Panc1 (cell line): ENCODE results near the gene CYGB. TPM values are rescaled to one million over a fixed set of nuclear protein-coding genes. Genes with fewer than 3 reads are reported as not detected.

ENCODE experiments used
- ATAC-seq: fragments of 200-7000 bp; cut with Tn5 transposase; 2 replicates; pipeline ENCODE4 v1.9.1; 2020; ENCODE audit warnings: mild to moderate bottlenecking, moderate library complexity
- BruUV-seq: library from RNA; stranded (reverse); fragments of 400-500 nt; replicated peaks from 2 replicates; lab custom pipeline; 2021; lab: Mats Ljungman, UMichigan
- CTCF ChIA-PET: fragments of 300-600 bp; sonication (Branson Sonifier 250); formaldehyde crosslinking; loops from one replicate; lab custom pipeline; 2022; ENCODE audit warnings: antibody characterized with exemption; lab: Charles Lee
- POLR2A ChIA-PET: fragments of 300-600 bp; sonication (Branson Sonifier 250); formaldehyde crosslinking; loops from one replicate; lab custom pipeline; 2022; ENCODE audit warnings: antibody characterized with exemption; lab: Charles Lee
- DNase-seq: peaks from one replicate; pipeline ENCODE4 v3.0.0-alpha.2; 2010; ENCODE audit warnings: low read depth, low spot score
- H3K27ac ChIP-seq: 2 replicates; pipeline ENCODE4 v1.5.1; 2011; ENCODE audit warnings: mild to moderate bottlenecking, low read length, inconsistent platforms
- H3K27me3 ChIP-seq: fragments of 200-500 bp; sonication (Bioruptor generic); 2 replicates; pipeline ENCODE4 v1.6.0; 2014; ENCODE audit warnings: low read length, inconsistent platforms; ENCODE audit not compliant: control insufficient read depth, insufficient read depth
- H3K36me3 ChIP-seq: fragments of 200-500 bp; sonication (Bioruptor generic); 2 replicates; pipeline ENCODE4 v1.5.1; 2014; ENCODE audit warnings: inconsistent platforms, mild to moderate bottlenecking, low read length, moderate library complexity; ENCODE audit not compliant: control insufficient read depth, insufficient read depth
- H3K4me1 ChIP-seq: 2 replicates; pipeline ENCODE4 v1.5.1; 2011; ENCODE audit warnings: inconsistent platforms, mild to moderate bottlenecking, low read length, moderate library complexity; ENCODE audit not compliant: control insufficient read depth, insufficient read depth
- H3K4me3 ChIP-seq, 2 experiments: 2 replicates each; pipeline ENCODE4 v1.5.1; 2011 to 2012; ENCODE audit warnings: low read depth in 2 of 2, low read length in 2 of 2, mild to moderate bottlenecking in 2 of 2, inconsistent platforms in 1 of 2, moderate library complexity in 1 of 2
- H3K9me3 ChIP-seq: fragments of 200-500 bp; sonication (Bioruptor generic); 2 replicates; pipeline ENCODE4 v1.5.1; 2014; ENCODE audit warnings: low read depth, mild to moderate bottlenecking, inconsistent platforms, low read length, moderate library complexity; ENCODE audit not compliant: control insufficient read depth, insufficient read depth
- CTCF ChIP-seq: fragments of 450-650 bp; IDR thresholded peaks from 2 replicates; pipeline ENCODE4 v1.5.1; 2017; ENCODE audit warnings: mild to moderate bottlenecking
- POLR2AphosphoS5 ChIP-seq: IDR thresholded peaks from 2 replicates; pipeline ENCODE4 v1.6.1; 2012; ENCODE audit warnings: mild to moderate bottlenecking, low read depth, low read length, moderate library complexity
- REST ChIP-seq, 2 experiments: IDR thresholded peaks; 2 replicates each; pipeline ENCODE4 v1.6.1; 2011 to 2012; ENCODE audit warnings: low read depth in 2 of 2, control low read depth in 1 of 2, low read length in 1 of 2, mild to moderate bottlenecking in 1 of 2, moderate library complexity in 1 of 2; ENCODE audit not compliant: insufficient read depth in 1 of 2
- SIN3A ChIP-seq: IDR thresholded peaks from 2 replicates; pipeline ENCODE4 v1.6.1; 2012; ENCODE audit warnings: low read depth, mild to moderate bottlenecking, low read length, moderate library complexity, borderline replicate concordance; ENCODE audit not compliant: insufficient read depth
- TCF7L2 ChIP-seq: IDR thresholded peaks from 2 replicates; pipeline ENCODE4 v1.6.1; 2011; ENCODE audit warnings: mild to moderate bottlenecking, low read depth, low read length, inconsistent platforms
- in situ Hi-C: cut with HindIII; loops from 2 replicates; pipeline ENCODE4 v1.10.0; 2016; ENCODE audit warnings: low sequenced_read_pairs, low pct_unique_long_range_greater_than_20kb
- intact Hi-C: fragments of 100-400 bp; cut with micrococcal nuclease; formaldehyde crosslinking; loops from one replicate; pipeline ENCODE4 v1.10.0; 2022; ENCODE audit not compliant: unreplicated experiment
- total RNA-seq: library from RNA; stranded (reverse); gene quantifications from one replicate; pipeline ENCODE4 v1.2.1, GENCODE V29; 2021; ENCODE audit not compliant: unreplicated experiment

Gene CYGB
- total RNA-seq, 1 experiment from 2014 or later: 6.0 TPM

- Histone ChIP-seq H3K27me3 (no peaks in the 10 kb centered on the region), H3K36me3 (peaks cover 7% of the 10 kb centered on the region; the same call in 1 of the 2 replicates), H3K4me3 (no peak overlapping the region), H3K9me3 (no peaks in the 10 kb centered on the region), H3K4me1 (peaks cover 35% of the 10 kb centered on the region), H3K27ac (peak overlapping the region; percentile 90; the same call in 1 of the 2 replicates)
- BruUV-seq: no TSS peak
- ATAC-seq: no peak
- intact Hi-C loops (no loop called here), in situ Hi-C loops (no loop called here)
- no peak for TF ChIP-seq POLR2AphosphoS5
- no peak for TF ChIP-seq SIN3A
- TF ChIP-seq REST (IDR thresholded peaks at IDR 0.05; ENCODE audit: insufficient read depth in 1 of 2, low read depth in 2 of 2, low read length in 1 of 2): no peak
- TF ChIP-seq CTCF: no peak
- no peak for TF ChIP-seq TCF7L2
- ChIA-PET POLR2A (interaction anchor here (0.6 to 0.8 kb wide), 4 partner anchors 24 to 911 kb away, joined by 3 to 8 read pairs (median 3); no protein-coding TSS in a partner anchor), CTCF (interaction anchor here (0.6 to 1.4 kb wide), 5 partner anchors 24 to 1768 kb away, joined by 3 read pairs; partner anchors contain the start of gene AANAT)
- DNase-seq: no peak
Measured at GRCh38 chr17:76502341-76503211, 34.9 kb downstream of the CYGB start.

- intact Hi-C loops: no loop called here
- Histone ChIP-seq H3K4me3 (peak overlapping the region; percentile 89), H3K9me3 (no peaks in the 10 kb centered on the region), H3K27ac (peak overlapping the region; percentile 90), H3K36me3 (peaks cover 7% of the 10 kb centered on the region; the same call in 1 of the 2 replicates), H3K27me3 (no peaks in the 10 kb centered on the region), H3K4me1 (peaks cover 42% of the 10 kb centered on the region)
- ChIA-PET POLR2A (interaction anchor here (0.6 to 0.8 kb wide), 2 partner anchors 24 to 37 kb away, joined by 3 read pairs; no protein-coding TSS in a partner anchor), CTCF (interaction anchor here (0.6 kb wide), 1 partner anchor 1767 kb away, joined by 3 read pairs; no protein-coding TSS in a partner anchor)
- TF ChIP-seq TCF7L2 (no peak), CTCF (no peak), POLR2AphosphoS5 (no peak), SIN3A (no peak), REST (IDR thresholded peaks at IDR 0.05; ENCODE audit: insufficient read depth in 1 of 2, low read depth in 2 of 2, low read length in 1 of 2) (no peak)
- no TSS peak for BruUV-seq
- ATAC-seq (no peak), DNase-seq (no peak)
- in situ Hi-C loops: no loop called here
Measured at GRCh38 chr17:76501827-76502307, 35.6 kb downstream of the CYGB start.
